Fibroblast of villous mesenchyme (primary cell): ENCODE data around the gene SLC22A23. TPM values are rescaled to one million over a fixed set of nuclear protein-coding genes. Genes with fewer than 3 reads are reported as not detected.

Experiments used
- DNase-seq: peaks from one replicate; pipeline ENCODE4 v3.0.0-alpha.2; 2010; ENCODE audit warnings: low read depth
- H3K4me3 ChIP-seq: 2 replicates; pipeline ENCODE4 v1.5.1; 2011; ENCODE audit warnings: low read depth, mild to moderate bottlenecking, low read length
- total RNA-seq: library from RNA; depleted of rRNA; stranded (reverse); fragments of >200 nt; gene quantifications from 2 replicates; pipeline ENCODE4 v1.2.3, GENCODE V29; 2012
- TF ChIP-seq, protein P1 (sequence below): IDR thresholded peaks from 2 replicates; pipeline ENCODE4 v1.5.1; 2012; ENCODE audit warnings: low read depth, mild to moderate bottlenecking, low read length; ENCODE audit not compliant: insufficient read depth

SLC22A23 gene
- total RNA-seq, 1 donor, result 2.2 TPM

DNA sequence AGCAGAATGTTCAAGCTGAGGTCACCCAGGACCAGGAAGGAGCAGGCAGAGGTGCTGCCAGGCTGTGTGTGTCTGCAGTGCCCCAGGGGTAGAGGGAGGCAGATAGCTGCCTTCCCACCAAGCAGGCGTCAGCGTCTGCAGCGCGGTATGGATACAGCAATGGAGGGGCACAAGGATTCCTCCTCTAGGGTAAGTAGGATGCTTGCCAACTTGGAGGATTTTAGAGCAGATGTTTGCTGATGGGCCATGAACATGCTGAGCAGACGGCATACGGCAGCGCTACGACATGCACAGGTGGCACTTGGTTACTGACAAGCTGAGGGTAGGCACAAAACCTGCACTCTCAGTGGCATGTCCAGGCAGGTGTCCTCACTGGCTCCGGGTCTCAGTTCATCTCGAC, 150.0 kb downstream of the SLC22A23 start:
- TF ChIP-seq, protein P1, sequence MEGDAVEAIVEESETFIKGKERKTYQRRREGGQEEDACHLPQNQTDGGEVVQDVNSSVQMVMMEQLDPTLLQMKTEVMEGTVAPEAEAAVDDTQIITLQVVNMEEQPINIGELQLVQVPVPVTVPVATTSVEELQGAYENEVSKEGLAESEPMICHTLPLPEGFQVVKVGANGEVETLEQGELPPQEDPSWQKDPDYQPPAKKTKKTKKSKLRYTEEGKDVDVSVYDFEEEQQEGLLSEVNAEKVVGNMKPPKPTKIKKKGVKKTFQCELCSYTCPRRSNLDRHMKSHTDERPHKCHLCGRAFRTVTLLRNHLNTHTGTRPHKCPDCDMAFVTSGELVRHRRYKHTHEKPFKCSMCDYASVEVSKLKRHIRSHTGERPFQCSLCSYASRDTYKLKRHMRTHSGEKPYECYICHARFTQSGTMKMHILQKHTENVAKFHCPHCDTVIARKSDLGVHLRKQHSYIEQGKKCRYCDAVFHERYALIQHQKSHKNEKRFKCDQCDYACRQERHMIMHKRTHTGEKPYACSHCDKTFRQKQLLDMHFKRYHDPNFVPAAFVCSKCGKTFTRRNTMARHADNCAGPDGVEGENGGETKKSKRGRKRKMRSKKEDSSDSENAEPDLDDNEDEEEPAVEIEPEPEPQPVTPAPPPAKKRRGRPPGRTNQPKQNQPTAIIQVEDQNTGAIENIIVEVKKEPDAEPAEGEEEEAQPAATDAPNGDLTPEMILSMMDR, result no peak
- no peak overlapping the region for H3K4me3 ChIP-seq
- no peak for DNase-seq

DNA sequence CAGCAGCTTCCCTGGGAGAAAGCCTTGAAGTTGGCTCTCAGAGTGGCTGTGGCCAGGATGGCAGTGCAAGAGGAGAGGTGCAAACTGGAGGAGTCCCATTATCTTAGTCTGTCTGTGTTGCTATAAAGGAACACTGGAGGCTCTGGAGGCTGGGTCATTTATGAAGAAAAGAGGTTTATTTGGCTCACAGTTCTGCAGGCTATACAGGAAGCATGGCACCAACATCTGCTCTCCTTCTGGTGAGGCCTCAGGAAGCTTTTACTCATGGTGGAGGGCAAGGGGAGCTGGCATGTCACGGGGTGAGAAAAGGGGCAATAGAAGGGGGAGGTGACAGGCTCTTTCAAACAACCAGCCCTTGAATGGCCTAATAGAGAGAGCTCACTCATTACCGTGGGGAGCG, 151.0 kb downstream of the SLC22A23 start:
- DNase-seq, result no peak
- TF ChIP-seq, protein P1, result no peak
- no peak overlapping the region for H3K4me3 ChIP-seq

DNA sequence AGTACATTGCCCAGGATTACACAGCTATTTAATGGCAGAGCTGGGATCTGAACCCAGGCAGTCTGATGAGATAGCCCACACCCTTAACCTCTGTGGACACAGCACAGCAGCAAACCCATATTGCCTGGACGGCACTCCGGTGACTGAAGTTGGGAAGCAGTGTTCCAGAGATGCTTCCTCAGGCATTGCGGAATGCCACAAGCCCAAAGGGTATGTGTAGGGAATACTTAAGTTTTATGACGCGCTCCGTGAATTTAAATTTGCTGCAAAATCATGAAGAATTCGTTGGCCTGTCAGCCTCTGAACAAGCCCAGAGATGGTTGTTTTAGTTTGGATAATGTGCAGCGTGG, 151.7 kb downstream of the SLC22A23 start:
- TF ChIP-seq, protein P1, result no peak
- DNase-seq, result no peak
- H3K4me3 ChIP-seq, result no peak overlapping the region

DNA sequence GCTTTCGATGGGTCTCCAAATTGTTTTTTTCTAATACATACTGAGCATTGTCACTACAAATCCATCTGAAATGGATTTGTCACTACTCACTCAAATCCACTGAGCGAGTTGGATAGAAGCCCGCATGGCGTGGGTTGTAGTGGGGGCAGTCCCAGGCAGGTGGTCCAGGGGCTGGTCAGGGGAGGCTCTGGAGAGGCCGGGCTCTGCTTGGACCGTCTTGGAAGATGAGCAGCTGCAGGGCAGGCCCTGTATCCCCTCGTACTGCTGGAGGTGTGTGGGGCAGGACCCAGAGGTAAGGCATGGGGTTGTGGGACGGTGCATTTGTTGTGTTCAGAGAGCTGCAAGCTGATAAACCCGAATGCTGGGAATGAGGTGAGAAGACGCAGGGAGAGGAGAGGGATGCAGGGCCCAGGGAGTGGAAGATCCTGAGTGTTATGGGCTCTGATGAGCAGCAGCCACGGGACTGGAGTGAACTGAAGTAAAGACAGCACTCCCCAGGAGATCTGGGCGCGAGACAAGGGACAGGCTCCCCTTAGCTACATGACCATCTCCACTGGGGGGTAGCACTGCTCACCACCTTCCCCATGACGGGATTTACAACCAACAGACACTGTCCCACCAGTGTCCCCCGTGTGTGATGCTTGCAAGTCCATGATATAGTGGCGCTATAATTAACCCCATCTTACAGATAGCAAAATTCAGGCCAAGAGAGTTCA, 152.2 kb downstream of the SLC22A23 start:
- DNase-seq, result no peak
- TF ChIP-seq, protein P1, result no peak
- no peak overlapping the region for H3K4me3 ChIP-seq

DNA sequence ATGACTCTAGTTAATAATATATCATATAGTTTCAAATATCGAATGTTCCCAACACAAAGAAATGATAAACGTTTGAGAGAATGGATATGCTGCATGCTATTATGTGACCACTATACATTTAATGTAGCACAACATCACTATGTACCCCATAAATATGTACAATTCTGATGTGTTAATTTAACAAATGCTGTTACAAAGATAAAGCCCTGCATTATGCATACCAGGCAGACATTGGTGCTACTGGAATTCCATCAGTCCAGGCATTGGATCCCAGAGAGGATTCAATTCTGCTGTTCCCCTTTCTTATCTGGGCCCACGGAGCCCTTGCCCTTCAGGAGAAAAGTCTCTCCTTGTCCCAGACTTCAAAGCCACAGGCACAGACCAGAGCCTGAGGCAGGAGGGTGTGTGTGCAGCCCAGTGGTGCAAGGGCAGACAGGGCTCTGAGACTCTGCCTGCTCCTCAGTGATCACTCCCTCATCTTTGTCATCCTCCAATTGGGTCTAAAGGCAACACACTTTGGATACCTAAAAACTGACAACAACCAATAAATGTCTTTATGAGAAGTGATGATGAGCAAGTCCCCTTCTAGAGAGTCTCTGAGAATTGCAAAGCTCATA, 152.9 kb downstream of the SLC22A23 start:
- TF ChIP-seq, protein P1, result no peak
- no peak overlapping the region for H3K4me3 ChIP-seq
- DNase-seq, result no peak

GRCh38 chr6:3301506-3301905, 155.3 kb downstream of the SLC22A23 start:
- TF ChIP-seq, protein P1, result no peak
- DNase-seq, result no peak

More at GRCh38 chr6:3301506-3301905, 155.3 kb downstream of the SLC22A23 start:
- no peak overlapping the region for H3K4me3 ChIP-seq
